ENCODE data around the gene RBM44.

RBM44 gene

DNA sequence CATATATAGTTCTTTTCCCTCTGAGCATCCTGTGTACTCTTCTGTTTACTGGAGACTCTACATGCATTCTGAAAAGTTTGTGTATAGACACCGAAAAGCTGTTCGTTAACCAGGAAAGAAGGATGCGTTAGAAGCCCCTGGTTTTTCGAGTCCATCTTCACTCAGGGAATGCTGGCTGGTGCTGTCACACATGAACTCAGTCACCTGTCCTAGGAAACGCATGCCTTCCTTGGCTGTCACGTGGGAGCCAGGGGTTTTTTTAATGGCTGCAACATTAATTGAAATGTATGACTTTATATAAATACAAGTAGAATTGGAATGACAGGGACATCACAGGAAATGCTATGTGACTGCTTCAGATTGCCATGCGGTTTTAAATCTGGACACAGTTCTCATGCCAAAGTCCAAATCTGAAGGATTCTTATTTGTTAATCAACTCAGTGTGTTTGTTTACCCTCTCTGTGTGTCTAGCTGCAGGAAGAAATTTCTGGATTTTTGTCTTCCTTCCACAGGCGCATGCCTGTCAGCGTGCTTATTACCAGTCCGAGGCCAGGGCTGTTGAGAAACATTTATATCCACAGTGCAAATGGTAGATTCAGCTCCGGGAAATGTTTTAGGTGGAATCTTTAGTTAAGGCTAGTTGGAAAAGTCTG lies 63.4 kb downstream of the RBM44 start:
- TF ChIP-seq GATA2 (IDR thresholded peaks at IDR 0.05; ENCODE audit: low read depth, low read length) = no peak
- TF ChIP-seq GATA3 (IDR thresholded peaks at IDR 0.05; ENCODE audit: low read depth, low read length) = no peak

- no peak for TF ChIP-seq GATA3 (IDR thresholded peaks at IDR 0.05; ENCODE audit: low read depth, low read length)
- no peak for TF ChIP-seq GATA2 (IDR thresholded peaks at IDR 0.05; ENCODE audit: low read depth, low read length)
Measured at GRCh38 chr2:237862528-237862895, 63.9 kb downstream of the RBM44 start.

GRCh38 chr2:237863102-237863511 lies 64.5 kb downstream of the RBM44 start:
- TF ChIP-seq GATA2 (IDR thresholded peaks at IDR 0.05; ENCODE audit: low read depth, low read length) = no peak
- TF ChIP-seq GATA3 (IDR thresholded peaks at IDR 0.05; ENCODE audit: low read depth, low read length) = no peak

DNA sequence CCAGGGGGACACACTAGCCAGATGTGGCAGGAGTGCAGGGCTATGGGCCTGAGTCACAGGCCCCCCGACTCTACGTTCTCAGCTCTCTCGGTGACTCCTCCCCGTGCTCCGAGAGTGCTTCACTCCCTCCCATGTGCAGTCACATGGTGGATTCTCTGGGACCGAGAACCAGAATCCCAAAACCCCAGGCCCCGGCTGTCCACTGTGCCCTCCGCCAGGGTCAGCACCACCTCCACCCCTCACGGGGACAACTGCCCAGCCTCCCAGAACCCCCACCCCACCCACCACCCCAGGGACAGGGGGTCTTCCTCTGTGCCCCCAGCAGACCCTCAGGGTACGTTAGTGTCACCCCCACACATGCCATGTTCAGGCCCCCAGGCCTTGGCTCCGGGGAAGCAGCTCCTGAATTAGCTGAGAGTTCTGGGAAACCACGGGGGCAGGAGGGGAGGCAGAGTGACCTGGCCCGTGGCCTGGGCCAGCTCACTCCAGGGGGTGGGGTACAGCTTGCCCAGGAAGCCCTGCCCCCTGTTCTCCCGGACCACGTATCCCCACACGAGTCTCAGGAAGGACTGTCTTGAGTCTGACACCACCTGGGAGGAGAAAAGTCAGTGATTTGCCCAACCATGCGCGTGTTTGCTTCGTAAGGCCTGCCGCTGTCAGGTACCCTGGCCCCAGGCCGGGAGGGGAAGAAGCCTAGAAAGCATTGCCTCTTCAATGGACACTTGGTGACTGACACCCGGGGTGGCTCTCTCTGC lies 65.3 kb downstream of the RBM44 start:
- TF ChIP-seq GATA2 (IDR thresholded peaks at IDR 0.05; ENCODE audit: low read depth, low read length) = no peak
- no peak for TF ChIP-seq GATA3 (IDR thresholded peaks at IDR 0.05; ENCODE audit: low read depth, low read length)

DNA sequence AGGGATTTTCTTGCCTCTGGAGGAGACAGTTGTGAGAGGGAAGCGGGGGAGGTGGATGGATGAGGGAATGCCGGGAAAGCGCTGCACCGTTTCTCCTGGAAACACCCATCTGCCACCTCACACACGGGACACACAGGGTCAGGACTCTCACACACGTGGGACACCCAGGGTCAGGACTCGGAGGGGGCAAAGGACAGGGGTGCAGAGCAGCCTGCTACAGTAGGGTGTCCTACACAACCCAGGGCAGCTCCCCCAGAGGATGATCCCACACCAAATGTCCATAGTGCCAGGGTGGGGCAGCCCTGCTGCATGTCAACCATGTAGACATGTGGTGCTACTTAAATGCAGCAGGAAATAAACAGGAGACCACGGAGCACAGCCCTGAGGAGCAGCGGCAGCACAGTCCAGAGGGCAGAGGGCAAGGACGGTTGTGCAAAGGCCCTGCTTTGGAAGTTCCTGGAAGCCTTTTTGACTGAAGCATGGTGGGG lies 65.9 kb downstream of the RBM44 start:
- TF ChIP-seq GATA2 (IDR thresholded peaks at IDR 0.05; ENCODE audit: low read depth, low read length) (no peak), GATA3 (IDR thresholded peaks at IDR 0.05; ENCODE audit: low read depth, low read length) (no peak)

GRCh38 chr2:237864940-237865622 lies 66.5 kb downstream of the RBM44 start:
- no peak for TF ChIP-seq GATA3 (IDR thresholded peaks at IDR 0.05; ENCODE audit: low read depth, low read length)
- TF ChIP-seq GATA2 (IDR thresholded peaks at IDR 0.05; ENCODE audit: low read depth, low read length) = no peak

GRCh38 chr2:237865623-237866041 lies 67.1 kb downstream of the RBM44 start:
- TF ChIP-seq GATA3 (IDR thresholded peaks at IDR 0.05; ENCODE audit: low read depth, low read length) = no peak
- no peak for TF ChIP-seq GATA2 (IDR thresholded peaks at IDR 0.05; ENCODE audit: low read depth, low read length)

DNA sequence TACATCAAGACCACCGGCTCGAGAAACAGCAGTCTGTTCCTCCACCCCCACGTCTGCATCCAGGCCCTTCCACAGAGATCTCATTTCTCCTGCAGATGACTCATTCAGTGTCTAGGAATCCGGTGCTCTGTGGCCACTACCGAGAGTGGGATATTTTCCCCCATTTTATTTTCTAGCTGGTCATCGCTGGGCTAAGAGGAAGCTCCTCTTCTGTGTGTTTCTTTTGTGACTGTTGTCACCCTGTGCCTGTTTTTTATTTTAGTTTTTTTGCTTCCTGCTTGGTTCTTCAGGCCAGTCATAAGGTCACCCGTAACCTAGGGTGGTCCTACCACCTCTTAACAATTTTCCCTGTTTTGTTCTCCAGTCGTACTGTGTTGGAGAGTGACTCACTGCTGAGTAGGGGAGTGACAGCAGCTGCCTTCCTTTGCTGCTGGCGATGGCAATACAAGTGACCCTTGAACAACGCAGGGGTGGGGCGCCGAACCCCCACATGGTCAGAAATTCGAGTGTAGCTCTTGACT lies 67.6 kb downstream of the RBM44 start:
- no peak for TF ChIP-seq GATA3 (IDR thresholded peaks at IDR 0.05; ENCODE audit: low read depth, low read length)
- TF ChIP-seq GATA2 (IDR thresholded peaks at IDR 0.05; ENCODE audit: low read depth, low read length) = no peak

- TF ChIP-seq GATA3 (IDR thresholded peaks at IDR 0.05; ENCODE audit: low read depth, low read length) (no peak), GATA2 (IDR thresholded peaks at IDR 0.05; ENCODE audit: low read depth, low read length) (no peak)
Measured at GRCh38 chr2:237867465-237867864, 68.9 kb downstream of the RBM44 start.

- TF ChIP-seq GATA3 (IDR thresholded peaks at IDR 0.05; ENCODE audit: low read depth, low read length) = no peak
- TF ChIP-seq GATA2 (IDR thresholded peaks at IDR 0.05; ENCODE audit: low read depth, low read length) = no peak
Measured at GRCh38 chr2:237868631-237869342, 70.2 kb downstream of the RBM44 start.

DNA sequence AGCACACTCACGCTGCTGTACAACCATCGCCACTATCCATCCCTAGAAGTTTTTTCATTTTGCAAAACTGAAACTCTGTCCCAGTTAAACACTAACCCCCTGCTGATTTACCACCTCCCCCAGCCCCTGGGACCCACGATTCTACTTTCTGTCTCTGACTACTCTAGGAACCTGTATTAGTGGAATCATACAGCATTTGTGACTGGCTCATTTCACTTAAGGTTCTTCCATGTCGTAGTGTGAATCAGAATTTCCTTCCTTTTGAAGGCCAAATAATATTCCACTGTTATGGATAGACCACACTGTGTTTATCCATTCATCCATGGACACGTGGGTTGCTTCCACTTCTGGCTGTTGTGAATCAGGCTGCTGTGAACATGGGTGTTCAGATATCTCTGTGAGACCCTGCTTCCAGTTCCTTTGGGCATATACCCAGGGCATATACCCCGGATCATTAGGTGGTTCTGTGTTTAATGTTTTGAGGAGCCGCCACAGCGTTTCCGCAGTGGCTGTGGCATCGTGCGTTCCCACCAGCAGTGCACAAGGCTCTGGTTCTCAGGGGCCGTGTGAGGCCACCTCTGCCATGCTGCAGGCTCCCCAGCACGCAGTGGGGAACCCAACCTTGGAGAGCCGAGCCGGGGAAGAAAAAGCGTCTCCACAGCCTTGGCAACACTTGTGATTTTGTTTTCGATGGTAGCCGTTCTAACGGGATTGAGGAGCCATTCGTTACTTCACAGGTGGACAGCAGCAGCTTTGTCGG lies 70.9 kb downstream of the RBM44 start:
- no peak for TF ChIP-seq GATA3 (IDR thresholded peaks at IDR 0.05; ENCODE audit: low read depth, low read length)
- TF ChIP-seq GATA2 (IDR thresholded peaks at IDR 0.05; ENCODE audit: low read depth, low read length) = no peak

GRCh38 chr2:237870126-237870525 lies 71.5 kb downstream of the RBM44 start:
- TF ChIP-seq GATA2 (IDR thresholded peaks at IDR 0.05; ENCODE audit: low read depth, low read length) (no peak), GATA3 (IDR thresholded peaks at IDR 0.05; ENCODE audit: low read depth, low read length) (no peak)

Data from SH-SY5Y (cell line).